Sciatic nerve (tissue), 2 donors: ENCODE data around the gene MYZAP. TPM values are rescaled to one million over a fixed set of nuclear protein-coding genes. Genes with fewer than 3 reads are reported as not detected.

Source experiments
- ATAC-seq: fragments of 200-7000 bp; cut with Tn5 transposase; one replicate; pipeline ENCODE4 v1.9.1; 2020; ENCODE audit warnings: mild to moderate bottlenecking, moderate library complexity
- DNase-seq: peaks from one replicate; pipeline ENCODE4 v3.0.0-alpha.2; 2020; ENCODE audit warnings: low spot score
- intact Hi-C: fragments of 100-400 bp; cut with DNase I; formaldehyde crosslinking; loops from one replicate; pipeline ENCODE4 v1.14.2; 2022
- total RNA-seq: library from RNA; stranded (reverse); fragmentation: NEBNext Ultra II Directional; extraction: Animal tissue kit (Norgen Biotek cat#: 25700); gene quantifications from one replicate; pipeline ENCODE4 v1.2.1, GENCODE V29; 2021
- donor health status: DM: no; HTN: no; CAD: no.
- donor health status: DM: no; HTN: no; CAD: no.

Gene MYZAP
- total RNA-seq, 1 donor from 2014 or later: 3.7 TPM

- DNase-seq (no peak), ATAC-seq (no peak)
- intact Hi-C loops: no loop called here
Measured at GRCh38 chr15:57586661-57587424, 4.9 kb upstream of the MYZAP start.

- peak; percentile 64 for ATAC-seq
- DNase-seq: no peak
- intact Hi-C loops: no loop called here
Measured at GRCh38 chr15:57589281-57589680, 2.4 kb upstream of the MYZAP start.

GRCh38 chr15:57589754-57590153 is 1.9 kb upstream of the MYZAP start:
- no peak for DNase-seq
- peak; percentile 55 for ATAC-seq
- intact Hi-C loops: no loop called here

GRCh38 chr15:57591237-57591821 is 375 bp upstream of the MYZAP start:
- intact Hi-C loops: no loop called here
- no peak for ATAC-seq
- DNase-seq: no peak

- DNase-seq: no peak
- no peak for ATAC-seq
- intact Hi-C loops: no loop called here
Measured at GRCh38 chr15:57592426-57592825, 722 bp downstream of the MYZAP start.

GRCh38 chr15:57592836-57593420 is 1.2 kb downstream of the MYZAP start:
- DNase-seq (no peak), ATAC-seq (no peak)
- intact Hi-C loops: no loop called here

GRCh38 chr15:57594479-57594878 is 2.8 kb downstream of the MYZAP start:
- ATAC-seq (no peak), DNase-seq (no peak)
- intact Hi-C loops: no loop called here

GRCh38 chr15:57595011-57595866 is 3.5 kb downstream of the MYZAP start:
- intact Hi-C loops: no loop called here
- DNase-seq (no peak), ATAC-seq (no peak)

GRCh38 chr15:57596301-57596855 is 4.7 kb downstream of the MYZAP start:
- ATAC-seq (no peak), DNase-seq (no peak)
- intact Hi-C loops: no loop called here

GRCh38 chr15:57596978-57597377 is 5.3 kb downstream of the MYZAP start:
- intact Hi-C loops: no loop called here
- DNase-seq: no peak
- no peak for ATAC-seq

GRCh38 chr15:57597431-57597830 is 5.7 kb downstream of the MYZAP start:
- DNase-seq (no peak), ATAC-seq (no peak)

GRCh38 chr15:57598346-57598745 is 6.6 kb downstream of the MYZAP start:
- ATAC-seq (no peak), DNase-seq (no peak)
- intact Hi-C loops: no loop called here

More at GRCh38 chr15:57597431-57597830, 5.7 kb downstream of the MYZAP start:
- intact Hi-C loops: no loop called here

- ATAC-seq (no peak), DNase-seq (no peak)
- intact Hi-C loops: no loop called here
Measured at GRCh38 chr15:57599296-57599810, 7.6 kb downstream of the MYZAP start.

- no peak for ATAC-seq
- intact Hi-C loops: no loop called here
- no peak for DNase-seq
Measured at GRCh38 chr15:57600197-57600596, 8.5 kb downstream of the MYZAP start.

GRCh38 chr15:57604507-57604906 is 12.8 kb downstream of the MYZAP start:
- DNase-seq: no peak
- no peak for ATAC-seq
- intact Hi-C loops: no loop called here

GRCh38 chr15:57605491-57605890 is 13.8 kb downstream of the MYZAP start:
- intact Hi-C loops: no loop called here
- no peak for DNase-seq
- no peak for ATAC-seq

GRCh38 chr15:57606048-57606447 is 14.3 kb downstream of the MYZAP start:
- no peak for DNase-seq
- no peak for ATAC-seq
- intact Hi-C loops: no loop called here

- intact Hi-C loops: no loop called here
- DNase-seq (no peak), ATAC-seq (no peak)
Measured at GRCh38 chr15:57606816-57607215, 15.1 kb downstream of the MYZAP start.

GRCh38 chr15:57607570-57608000 is 15.9 kb downstream of the MYZAP start:
- intact Hi-C loops: no loop called here
- DNase-seq (no peak), ATAC-seq (peak; percentile 55)
